MM.1S (cell line): Measurements from ENCODE around the gene MMP20.

ENCODE experiments used
- CTCF ChIP-seq: fragments of 300-600 bp; sonication (generic); IDR thresholded peaks from 2 replicates; pipeline ENCODE4 v1.5.1; 2016; ENCODE audit warnings: antibody characterized with exemption, low read length, mixed read lengths
- EZH2 ChIP-seq: fragments of 300-600 bp; sonication (generic); optimal IDR thresholded peaks from 2 replicates; pipeline ENCODE3; 2017; ENCODE audit warnings: low read depth, mild to moderate bottlenecking, antibody characterized with exemption, low read length, mixed read lengths

DNA sequence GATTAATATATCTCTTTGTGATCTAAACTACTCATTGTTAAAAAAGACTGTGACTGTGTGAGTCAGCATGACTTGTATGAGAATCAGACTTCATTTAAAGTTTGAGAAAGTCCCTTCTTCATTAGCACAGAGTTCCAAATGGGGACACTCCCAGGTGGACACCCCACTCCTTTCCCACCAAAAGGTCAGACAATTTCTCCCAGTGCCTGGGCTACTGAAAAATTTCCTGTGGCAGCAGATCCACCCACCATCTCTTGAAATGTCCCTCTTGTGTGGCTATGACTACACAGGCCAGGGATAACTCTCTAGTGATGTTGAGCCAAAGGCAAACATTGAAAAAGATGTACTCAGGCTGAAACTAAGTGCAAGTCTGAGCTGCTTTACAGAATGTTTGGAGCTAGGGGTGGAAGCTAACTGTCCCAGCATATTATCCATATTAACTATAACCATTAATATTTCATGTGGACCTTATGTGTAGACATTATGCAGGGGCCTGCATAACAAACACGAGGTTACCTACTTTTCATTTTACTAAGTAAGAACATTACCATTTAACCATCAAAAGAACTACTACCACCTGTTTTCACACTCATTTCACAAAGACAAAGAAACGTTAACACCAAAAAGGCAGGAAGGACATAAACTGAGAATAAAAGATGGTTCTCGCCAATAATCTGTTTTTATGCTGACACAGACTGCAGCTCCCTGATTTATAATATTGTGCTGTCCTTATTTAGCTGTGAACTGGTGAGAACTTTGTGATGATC lies 44.8 kb downstream of the MMP20 start:
- TF ChIP-seq CTCF: no peak
- TF ChIP-seq EZH2: no peak
